Measurements from ENCODE around the gene TAMALIN.

The TAMALIN gene

GRCh38 chr12:52055731-52056711 is 49.3 kb downstream of the TAMALIN start:
- no peak for DNase-seq

GRCh38 chr12:52056801-52057637 is 50.3 kb downstream of the TAMALIN start:
- no peak for DNase-seq

DNA sequence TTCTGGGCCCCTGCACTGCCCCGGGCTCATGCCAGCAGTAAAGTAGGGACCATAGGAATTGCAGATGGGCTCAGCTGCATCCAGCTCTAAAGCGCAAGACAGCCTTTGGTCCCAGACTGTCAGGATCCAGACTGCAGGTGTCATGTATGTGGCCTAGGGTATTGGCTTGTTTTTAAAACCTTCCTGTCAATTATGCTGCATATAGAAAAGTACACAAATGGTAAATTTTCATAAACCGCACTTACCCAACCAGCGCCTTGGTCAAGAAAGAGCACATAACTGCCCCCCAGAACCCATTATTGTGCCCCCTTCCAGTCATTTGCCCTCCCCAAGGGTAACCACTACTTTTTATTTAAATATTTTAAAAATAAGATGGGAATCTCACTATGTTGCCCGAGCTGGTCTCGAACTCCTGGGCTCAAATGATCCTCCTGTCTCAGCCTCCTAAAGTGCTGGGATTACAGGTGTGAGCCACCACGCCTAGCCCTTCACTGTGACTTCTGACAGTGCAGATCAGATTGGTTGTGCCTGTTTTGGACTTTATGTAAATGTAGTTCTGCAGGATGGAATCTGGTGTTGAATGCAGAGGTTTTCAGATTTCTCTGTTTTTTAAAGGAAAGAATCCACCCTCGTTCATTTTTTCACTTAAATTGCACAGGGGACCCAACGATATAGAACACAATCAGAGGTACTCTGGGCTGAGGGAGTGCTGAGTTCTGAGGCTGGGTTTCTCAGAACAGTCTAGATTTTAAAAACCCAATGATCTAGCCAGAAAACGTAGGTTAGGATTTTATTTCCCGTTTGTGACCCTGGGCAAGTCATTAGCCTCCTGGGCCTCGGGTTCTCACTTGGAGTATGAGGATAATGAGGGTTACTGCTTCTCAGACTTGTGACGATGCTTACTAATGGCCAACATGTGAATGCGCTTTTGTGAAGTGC is 51.2 kb downstream of the TAMALIN start:
- no peak for DNase-seq

DNA sequence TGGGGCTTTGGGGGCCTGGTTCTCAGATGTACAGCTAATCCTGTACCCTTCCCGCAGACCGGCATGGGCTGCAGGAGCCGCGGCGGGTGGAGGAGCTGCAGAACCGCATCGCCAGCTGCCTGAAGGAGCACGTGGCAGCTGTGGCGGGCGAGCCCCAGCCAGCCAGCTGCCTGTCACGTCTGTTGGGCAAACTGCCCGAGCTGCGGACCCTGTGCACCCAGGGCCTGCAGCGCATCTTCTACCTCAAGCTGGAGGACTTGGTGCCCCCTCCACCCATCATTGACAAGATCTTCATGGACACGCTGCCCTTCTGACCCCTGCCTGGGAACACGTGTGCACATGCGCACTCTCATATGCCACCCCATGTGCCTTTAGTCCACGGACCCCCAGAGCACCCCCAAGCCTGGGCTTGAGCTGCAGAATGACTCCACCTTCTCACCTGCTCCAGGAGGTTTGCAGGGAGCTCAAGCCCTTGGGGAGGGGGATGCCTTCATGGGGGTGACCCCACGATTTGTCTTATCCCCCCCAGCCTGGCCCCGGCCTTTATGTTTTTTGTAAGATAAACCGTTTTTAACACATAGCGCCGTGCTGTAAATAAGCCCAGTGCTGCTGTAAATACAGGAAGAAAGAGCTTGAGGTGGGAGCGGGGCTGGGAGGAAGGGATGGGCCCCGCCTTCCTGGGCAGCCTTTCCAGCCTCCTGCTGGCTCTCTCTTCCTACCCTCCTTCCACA is 52.0 kb downstream of the TAMALIN start:
- no peak for DNase-seq

DNA sequence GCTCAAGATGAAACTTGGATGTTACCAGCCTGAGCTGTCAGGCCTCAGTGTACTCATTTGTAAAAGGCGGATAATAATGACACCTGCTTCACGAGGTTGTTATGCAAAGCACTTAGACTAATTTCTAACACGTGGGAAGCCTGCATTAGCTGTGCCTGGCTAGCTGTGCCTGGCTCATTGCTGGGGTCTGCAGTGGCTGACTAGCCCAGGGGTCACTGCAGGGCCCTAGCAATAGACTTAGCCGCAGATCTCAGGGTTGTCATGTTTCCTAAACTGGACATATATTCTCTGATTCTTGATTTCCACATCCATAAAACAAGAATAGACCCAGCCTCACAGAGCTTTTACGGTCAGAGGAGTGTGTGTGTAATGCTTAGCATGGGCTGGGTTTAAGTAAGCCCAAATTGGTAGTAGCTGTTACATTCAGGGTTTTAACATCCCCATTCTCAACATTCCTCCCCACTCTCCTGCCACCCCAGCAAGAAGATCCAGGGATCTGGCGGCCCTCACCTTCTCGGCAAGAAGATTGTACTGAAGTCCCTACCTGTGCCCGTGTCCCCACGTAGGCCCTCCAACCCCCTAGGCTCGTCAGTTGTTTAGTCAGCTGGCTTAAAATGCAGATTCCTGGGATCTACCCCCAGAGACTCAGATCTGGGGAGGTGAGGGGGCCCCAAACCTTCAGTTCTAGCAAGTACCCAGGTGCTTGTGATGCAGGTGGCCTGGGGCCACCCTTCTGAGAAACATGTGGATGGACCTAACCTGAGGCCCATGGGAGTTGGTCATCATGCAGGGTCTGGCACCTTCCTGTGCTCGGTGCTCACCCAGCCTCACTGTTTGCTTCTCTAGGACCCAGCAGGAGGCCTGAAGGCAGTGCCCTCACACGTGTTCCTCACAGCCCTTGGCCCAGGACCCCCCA is 53.1 kb downstream of the TAMALIN start:
- DNase-seq: no peak

GRCh38 chr12:52060498-52061177 is 53.9 kb downstream of the TAMALIN start:
- no peak for DNase-seq

- DNase-seq: no peak
Measured at GRCh38 chr12:52061470-52062166, 54.9 kb downstream of the TAMALIN start.

DNA sequence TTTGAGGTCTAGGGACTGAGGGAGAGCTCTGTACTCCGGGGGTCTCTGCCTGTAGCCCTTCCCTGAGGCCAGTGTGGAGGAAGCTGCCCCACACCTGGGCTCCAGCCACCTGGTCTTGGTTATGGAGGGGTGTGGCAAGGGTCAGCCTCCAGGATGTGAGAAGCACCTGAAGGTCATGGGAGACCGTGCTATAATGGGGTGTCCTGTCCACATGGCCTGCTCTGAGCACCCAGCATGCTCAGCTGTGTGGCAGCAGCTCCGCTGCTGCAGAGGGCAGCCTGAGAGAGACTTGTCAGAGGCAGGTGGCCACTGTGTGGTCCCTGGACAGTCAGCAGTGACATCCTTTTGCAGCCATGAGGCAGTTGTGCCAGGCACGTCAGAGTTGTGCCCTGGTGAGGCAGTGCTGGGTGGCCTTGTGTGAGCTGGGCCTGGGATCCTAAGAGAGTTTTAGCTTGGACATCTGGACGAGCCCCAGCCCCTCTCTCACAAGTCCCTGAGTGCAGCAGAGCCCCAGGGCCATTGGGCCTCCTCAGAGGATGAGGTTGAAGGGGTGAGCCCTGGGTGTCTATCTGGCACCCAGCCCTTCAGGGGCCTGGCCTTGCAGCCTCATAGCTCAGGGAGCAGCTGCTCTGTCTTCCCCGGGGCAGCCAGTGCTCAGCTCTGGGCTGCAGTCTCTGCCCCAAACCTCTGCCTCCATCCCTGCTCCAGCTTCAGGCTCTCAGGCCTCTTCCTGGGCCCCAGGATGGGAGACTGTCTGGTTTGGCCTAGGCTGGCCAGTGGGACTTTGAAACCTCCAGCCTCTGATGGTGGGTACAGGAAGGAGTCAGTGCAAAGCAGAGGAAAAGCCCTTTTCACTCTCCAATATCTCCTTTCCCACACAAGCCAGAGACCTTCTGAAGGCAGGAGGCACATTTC is 55.7 kb downstream of the TAMALIN start:
- no peak for DNase-seq

DNA sequence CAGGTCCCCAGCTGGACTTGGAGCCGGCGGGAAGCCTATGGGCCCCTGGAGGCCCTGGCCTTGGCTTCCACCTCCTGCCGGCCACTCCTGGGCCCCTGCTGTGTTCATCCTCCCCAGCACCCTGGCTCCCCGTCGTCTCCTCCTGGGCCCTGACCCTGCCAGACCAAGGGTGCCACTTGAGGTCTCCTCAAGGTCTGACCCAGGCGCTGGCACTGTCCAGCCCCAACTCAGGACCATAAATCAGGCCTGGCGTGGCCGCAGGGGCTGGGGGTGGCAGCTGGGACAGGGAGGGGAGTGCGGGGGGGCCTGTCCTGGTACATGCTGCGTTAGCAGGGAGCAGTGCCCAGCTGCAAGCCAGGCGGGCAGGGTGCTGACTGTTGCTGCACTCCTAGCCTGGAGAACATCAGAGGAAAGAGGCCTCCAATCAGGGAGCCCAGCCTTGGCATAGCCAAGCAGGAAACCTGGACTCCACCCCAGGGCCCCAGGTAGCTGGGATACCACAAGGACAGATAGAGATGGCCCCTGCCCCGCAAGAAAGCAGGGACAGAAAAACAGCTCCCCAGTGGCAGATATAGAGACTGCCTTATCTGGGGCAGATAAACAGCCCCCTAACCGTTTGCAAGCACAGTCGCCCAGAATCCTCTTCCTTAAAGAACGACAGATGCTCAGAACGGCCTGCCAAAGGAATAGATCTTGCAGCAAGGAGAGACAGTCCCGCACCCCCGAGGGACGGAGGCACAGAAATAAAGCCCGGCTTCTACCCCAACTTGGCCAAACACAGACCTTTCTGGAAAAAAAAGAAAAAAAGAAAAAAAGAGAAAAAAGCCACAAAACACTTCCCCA is 56.6 kb downstream of the TAMALIN start:
- DNase-seq: no peak

GRCh38 chr12:52063981-52064649 is 57.4 kb downstream of the TAMALIN start:
- DNase-seq: no peak

Data from activated CD4-positive, CD25-positive, alpha-beta regulatory T cell (primary cell).